GM18873 (cell line): ENCODE measurements around the gene CYP11A1.

Experiments
- ATAC-seq: cut with Tn5 transposase; IDR thresholded peaks from one replicate; pipeline ENCODE4 v1.9.1; 2021; ENCODE audit warnings: mild to moderate bottlenecking, moderate library complexity, moderate number of reproducible peaks; ENCODE audit not compliant: unreplicated experiment, low FRiP score

CYP11A1 gene

GRCh38 chr15:74352393-74352910, 15.0 kb downstream of the CYP11A1 start:
- no peak for ATAC-seq

GRCh38 chr15:74351670-74352069, 15.8 kb downstream of the CYP11A1 start:
- no peak for ATAC-seq

GRCh38 chr15:74350295-74351275, 16.9 kb downstream of the CYP11A1 start:
- ATAC-seq, result no peak

- ATAC-seq, result no peak
Measured at GRCh38 chr15:74349241-74349778, 18.1 kb downstream of the CYP11A1 start.

- ATAC-seq, result no peak
Measured at GRCh38 chr15:74347757-74348250, 19.6 kb downstream of the CYP11A1 start.

- no peak for ATAC-seq
Measured at GRCh38 chr15:74345051-74345450, 22.4 kb downstream of the CYP11A1 start.

- ATAC-seq, result no peak
Measured at GRCh38 chr15:74343797-74344127, 23.7 kb downstream of the CYP11A1 start.

- no peak for ATAC-seq
Measured at GRCh38 chr15:74343127-74343796, 24.2 kb downstream of the CYP11A1 start.

- no peak for ATAC-seq
Measured at GRCh38 chr15:74340150-74340549, 27.3 kb downstream of the CYP11A1 start.

GRCh38 chr15:74339371-74339770, 28.1 kb downstream of the CYP11A1 start:
- no peak for ATAC-seq

- no peak for ATAC-seq
Measured at GRCh38 chr15:74338676-74339075, 28.8 kb downstream of the CYP11A1 start.

GRCh38 chr15:74337607-74338211, 29.7 kb downstream of the CYP11A1 start:
- ATAC-seq, result no peak

- no peak for ATAC-seq
Measured at GRCh38 chr15:74337146-74337545, 30.3 kb downstream of the CYP11A1 start.

- no peak for ATAC-seq
Measured at GRCh38 chr15:74336061-74337005, 31.1 kb downstream of the CYP11A1 start.

- no peak for ATAC-seq
Measured at GRCh38 chr15:74335396-74335795, 32.0 kb downstream of the CYP11A1 start.

GRCh38 chr15:74334127-74334526, 33.3 kb downstream of the CYP11A1 start:
- ATAC-seq, result no peak

- ATAC-seq, result no peak
Measured at GRCh38 chr15:74333662-74334061, 33.8 kb downstream of the CYP11A1 start.

- ATAC-seq, result no peak
Measured at GRCh38 chr15:74333093-74333492, 34.4 kb downstream of the CYP11A1 start.

- ATAC-seq, result no peak
Measured at GRCh38 chr15:74332611-74333010, 34.8 kb downstream of the CYP11A1 start.

- ATAC-seq, result no peak
Measured at GRCh38 chr15:74332011-74332410, 35.4 kb downstream of the CYP11A1 start.
